Astrocyte (in vitro differentiated cells and primary cell): ENCODE measurements around the gene CFAP141. TPM values are rescaled to one million over a fixed set of nuclear protein-coding genes. Genes with fewer than 3 reads are reported as not detected.
A peak's percentile ranks its signal among the peaks of the same experiment; 100 is the strongest.

Experiments
- DNase-seq: peaks from one replicate; pipeline ENCODE4 v3.0.0-alpha.2; 2010; ENCODE audit warnings: low read depth
- FAIRE-seq: peaks from 2 replicates; lab custom pipeline; 2011; peaks lifted over from hg19 to GRCh38; lab: Jason Lieb, UNC
- H2AFZ ChIP-seq: 2 replicates; pipeline ENCODE4 v1.6.0; 2012; ENCODE audit warnings: low read depth, low read length, inconsistent platforms
- H3K27ac ChIP-seq: 2 replicates; pipeline ENCODE4 v1.5.1; 2011; ENCODE audit warnings: low read depth, low read length, inconsistent platforms
- H3K27me3 ChIP-seq: 2 replicates; pipeline ENCODE4 v1.6.0; 2011; ENCODE audit warnings: low read length, inconsistent platforms; ENCODE audit not compliant: insufficient read depth
- H3K36me3 ChIP-seq: 2 replicates; pipeline ENCODE4 v1.5.1; 2011; ENCODE audit warnings: low read length, inconsistent platforms; ENCODE audit not compliant: insufficient read depth
- H3K4me1 ChIP-seq: 2 replicates; pipeline ENCODE4 v1.5.1; 2011; ENCODE audit warnings: low read length, inconsistent platforms; ENCODE audit not compliant: insufficient read depth
- H3K4me2 ChIP-seq: 2 replicates; pipeline ENCODE4 v1.6.0; 2012; ENCODE audit warnings: low read length, inconsistent platforms
- H3K4me3 ChIP-seq: 2 replicates; pipeline ENCODE4 v1.5.1; 2011; ENCODE audit warnings: low read depth, mild to moderate bottlenecking, low read length, inconsistent platforms; ENCODE audit not compliant: insufficient read depth
- H3K79me2 ChIP-seq: 2 replicates; pipeline ENCODE4 v1.6.0; 2012; ENCODE audit warnings: mild to moderate bottlenecking, low read length, inconsistent platforms; ENCODE audit not compliant: insufficient read depth
- H3K9ac ChIP-seq: 2 replicates; pipeline ENCODE4 v1.6.0; 2012; ENCODE audit warnings: mild to moderate bottlenecking, low read length, inconsistent platforms
- H3K9me3 ChIP-seq: 2 replicates; pipeline ENCODE4 v1.5.1; 2012; ENCODE audit warnings: low read depth, mild to moderate bottlenecking, low read length, inconsistent platforms; ENCODE audit not compliant: insufficient read depth
- H4K20me1 ChIP-seq: 2 replicates; pipeline ENCODE4 v1.6.0; 2012; ENCODE audit warnings: low read length, inconsistent platforms; ENCODE audit not compliant: insufficient read depth
- H3K27ac Mint-ChIP-seq: one replicate; pipeline ENCODE4 v1.8.0; 2021; ENCODE audit warnings: mild to moderate bottlenecking, mixed read lengths; ENCODE audit not compliant: unreplicated experiment
- H3K27me3 Mint-ChIP-seq: one replicate; pipeline ENCODE4 v1.8.0; 2021; ENCODE audit warnings: low read depth, mixed read lengths; ENCODE audit not compliant: unreplicated experiment
- H3K36me3 Mint-ChIP-seq: one replicate; pipeline ENCODE4 v1.8.0; 2021; ENCODE audit warnings: low read depth, mixed read lengths; ENCODE audit not compliant: unreplicated experiment
- H3K4me1 Mint-ChIP-seq: one replicate; pipeline ENCODE4 v1.8.0; 2021; ENCODE audit warnings: low read depth, mixed read lengths; ENCODE audit not compliant: unreplicated experiment
- H3K4me3 Mint-ChIP-seq: one replicate; pipeline ENCODE4 v1.8.0; 2021; ENCODE audit warnings: mild to moderate bottlenecking, moderate library complexity, mixed read lengths; ENCODE audit not compliant: unreplicated experiment
- H3K9me3 Mint-ChIP-seq: one replicate; pipeline ENCODE4 v1.8.0; 2021; ENCODE audit warnings: mild to moderate bottlenecking, mixed read lengths; ENCODE audit not compliant: unreplicated experiment
- EZH2 ChIP-seq: IDR thresholded peaks from 2 replicates; pipeline ENCODE4 v1.6.1; 2012; ENCODE audit warnings: mild to moderate bottlenecking, low read length, inconsistent platforms; ENCODE audit not compliant: insufficient read depth
- total RNA-seq: library from RNA; stranded (reverse); gene quantifications from 2 replicates; pipeline ENCODE4 v1.2.1, GENCODE V29; 2021
- TF ChIP-seq, protein P1 (sequence below): IDR thresholded peaks from 2 replicates; pipeline ENCODE4 v1.5.1; 2011; ENCODE audit warnings: low read depth, mild to moderate bottlenecking, inconsistent platforms, low read length, moderate library complexity; ENCODE audit not compliant: insufficient read depth

CFAP141 gene
- total RNA-seq, 1 donor from 2014 or later, result not detected

DNA sequence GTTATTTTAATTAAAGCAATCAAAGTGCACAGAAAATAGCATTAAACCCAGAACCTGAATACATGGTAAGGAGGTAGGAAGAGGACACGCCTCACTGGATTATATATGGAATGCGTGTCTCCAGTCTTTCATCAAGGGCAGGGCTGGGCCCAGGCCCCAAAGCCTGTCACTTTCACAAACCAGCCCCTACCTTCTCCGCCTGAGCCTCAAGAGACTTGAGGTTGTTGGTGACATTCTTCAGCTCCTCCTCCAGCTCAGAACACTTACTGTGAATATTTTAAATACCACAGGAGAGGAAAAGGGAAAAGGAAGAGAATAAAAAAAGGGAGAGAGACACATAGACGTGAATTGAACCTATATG, 34.9 kb downstream of the CFAP141 start:
- peaks cover 76% of the 10 kb centered on the region for H3K79me2 ChIP-seq
- Mint-ChIP-seq H3K4me1 (peaks cover 30% of the 10 kb centered on the region), H3K36me3 (peaks cover 42% of the 10 kb centered on the region), H3K9me3 (no peaks in the 10 kb centered on the region), H3K27me3 (no peaks in the 10 kb centered on the region), H3K4me3 (no peak overlapping the region), H3K27ac (peak overlapping the region; percentile 44)
- no peak overlapping the region for H3K4me3 ChIP-seq
- DNase-seq (no peak), FAIRE-seq (no peak)
- H3K27me3 ChIP-seq, result no peaks in the 10 kb centered on the region
- peaks cover 69% of the 10 kb centered on the region for H3K36me3 ChIP-seq
- TF ChIP-seq, protein P1, sequence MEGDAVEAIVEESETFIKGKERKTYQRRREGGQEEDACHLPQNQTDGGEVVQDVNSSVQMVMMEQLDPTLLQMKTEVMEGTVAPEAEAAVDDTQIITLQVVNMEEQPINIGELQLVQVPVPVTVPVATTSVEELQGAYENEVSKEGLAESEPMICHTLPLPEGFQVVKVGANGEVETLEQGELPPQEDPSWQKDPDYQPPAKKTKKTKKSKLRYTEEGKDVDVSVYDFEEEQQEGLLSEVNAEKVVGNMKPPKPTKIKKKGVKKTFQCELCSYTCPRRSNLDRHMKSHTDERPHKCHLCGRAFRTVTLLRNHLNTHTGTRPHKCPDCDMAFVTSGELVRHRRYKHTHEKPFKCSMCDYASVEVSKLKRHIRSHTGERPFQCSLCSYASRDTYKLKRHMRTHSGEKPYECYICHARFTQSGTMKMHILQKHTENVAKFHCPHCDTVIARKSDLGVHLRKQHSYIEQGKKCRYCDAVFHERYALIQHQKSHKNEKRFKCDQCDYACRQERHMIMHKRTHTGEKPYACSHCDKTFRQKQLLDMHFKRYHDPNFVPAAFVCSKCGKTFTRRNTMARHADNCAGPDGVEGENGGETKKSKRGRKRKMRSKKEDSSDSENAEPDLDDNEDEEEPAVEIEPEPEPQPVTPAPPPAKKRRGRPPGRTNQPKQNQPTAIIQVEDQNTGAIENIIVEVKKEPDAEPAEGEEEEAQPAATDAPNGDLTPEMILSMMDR, result no peak
- TF ChIP-seq EZH2, result no peak
- no peak overlapping the region for H2AFZ ChIP-seq
- no peaks in the 10 kb centered on the region for H3K4me1 ChIP-seq
- no peak overlapping the region for H3K4me2 ChIP-seq
- no peak overlapping the region for H3K27ac ChIP-seq
- no peaks in the 10 kb centered on the region for H3K9me3 ChIP-seq
- no peak overlapping the region for H3K9ac ChIP-seq
- H4K20me1 ChIP-seq, result peaks cover 97% of the 10 kb centered on the region

DNA sequence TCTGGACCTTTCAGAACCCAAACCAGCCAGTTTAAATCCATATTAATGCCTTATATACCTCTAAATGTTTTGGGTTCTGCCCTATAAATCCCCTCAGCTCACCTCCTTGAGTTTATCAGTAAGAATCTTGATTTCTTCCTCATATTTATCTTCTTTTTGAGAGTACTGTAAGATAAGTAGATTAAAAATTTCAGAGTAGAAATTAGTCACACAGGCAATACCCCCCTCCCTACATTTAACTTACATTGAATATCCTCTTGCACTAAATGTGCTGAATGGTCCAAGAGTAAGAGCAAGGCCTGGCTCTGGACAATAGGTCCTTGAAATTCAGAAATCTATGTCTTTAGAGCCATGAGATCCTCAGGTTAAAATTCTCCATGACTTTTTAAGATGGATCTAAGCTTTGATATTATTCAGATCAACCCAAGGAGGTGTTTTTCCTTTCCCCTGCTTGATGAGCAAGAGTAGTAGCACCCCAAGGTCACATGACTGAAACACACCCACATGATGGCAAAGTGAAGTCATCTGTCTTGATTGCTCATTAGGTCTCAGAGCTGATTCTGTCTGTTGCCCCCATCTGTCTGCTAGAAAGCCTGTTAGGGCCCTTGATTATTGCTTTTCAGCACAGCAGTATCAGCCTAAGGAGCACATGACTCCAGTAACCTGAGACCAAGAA, 35.4 kb downstream of the CFAP141 start:
- H3K4me1 ChIP-seq, result no peaks in the 10 kb centered on the region
- DNase-seq (no peak), FAIRE-seq (no peak)
- TF ChIP-seq, protein P1, result no peak
- TF ChIP-seq EZH2, result no peak
- Mint-ChIP-seq H3K27ac (peak overlapping the region; percentile 44), H3K27me3 (no peaks in the 10 kb centered on the region), H3K36me3 (peaks cover 45% of the 10 kb centered on the region), H3K4me1 (peaks cover 25% of the 10 kb centered on the region), H3K9me3 (no peaks in the 10 kb centered on the region), H3K4me3 (peak overlapping the region; percentile 40)
- H3K27me3 ChIP-seq, result no peaks in the 10 kb centered on the region
- no peak overlapping the region for H2AFZ ChIP-seq
- no peak overlapping the region for H3K27ac ChIP-seq
- H3K4me2 ChIP-seq, result no peak overlapping the region
- no peaks in the 10 kb centered on the region for H3K9me3 ChIP-seq
- H3K79me2 ChIP-seq, result peaks cover 76% of the 10 kb centered on the region
- peaks cover 97% of the 10 kb centered on the region for H4K20me1 ChIP-seq
- no peak overlapping the region for H3K9ac ChIP-seq
- H3K36me3 ChIP-seq, result peaks cover 72% of the 10 kb centered on the region
- H3K4me3 ChIP-seq, result no peak overlapping the region

DNA sequence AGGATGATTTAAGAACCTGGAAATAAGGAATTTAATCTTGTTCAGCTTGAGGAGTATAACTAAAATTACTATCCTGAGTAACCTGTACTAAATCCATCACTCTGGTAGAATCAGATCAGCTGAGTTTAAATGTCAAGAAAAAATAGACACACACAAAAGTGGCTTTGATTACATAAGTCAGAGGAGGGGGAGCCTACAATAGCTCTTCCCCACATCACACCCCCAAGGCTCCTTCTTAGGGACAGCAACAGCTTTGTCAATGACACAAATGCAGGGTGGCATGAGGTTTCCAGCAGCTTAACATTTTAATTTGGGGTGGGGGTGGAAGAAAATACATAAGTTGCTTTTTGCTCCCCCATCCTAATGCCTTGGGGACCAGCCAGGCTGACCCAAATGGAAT, 38.7 kb downstream of the CFAP141 start:
- no peaks in the 10 kb centered on the region for H3K27me3 Mint-ChIP-seq

More for the DNA sequence above, 38.7 kb downstream of the CFAP141 start:
- peaks cover 49% of the 10 kb centered on the region for H3K36me3 Mint-ChIP-seq
- H4K20me1 ChIP-seq, result peaks cover 97% of the 10 kb centered on the region
- H3K4me1 ChIP-seq, result no peaks in the 10 kb centered on the region
- H3K4me3 Mint-ChIP-seq, result no peak overlapping the region
- H2AFZ ChIP-seq, result no peak overlapping the region
- TF ChIP-seq, protein P1, result no peak
- TF ChIP-seq EZH2, result no peak
- no peak overlapping the region for H3K27ac ChIP-seq
- H3K9me3 ChIP-seq, result no peaks in the 10 kb centered on the region
- no peaks in the 10 kb centered on the region for H3K9me3 Mint-ChIP-seq
- no peaks in the 10 kb centered on the region for H3K27me3 ChIP-seq
- no peak overlapping the region for H3K4me2 ChIP-seq
- peak overlapping the region; percentile 78 for H3K27ac Mint-ChIP-seq
- H3K79me2 ChIP-seq, result peaks cover 79% of the 10 kb centered on the region
- H3K9ac ChIP-seq, result no peak overlapping the region
- peaks cover 87% of the 10 kb centered on the region for H3K36me3 ChIP-seq
- no peak overlapping the region for H3K4me3 ChIP-seq
- DNase-seq (no peak), FAIRE-seq (no peak)
- H3K4me1 Mint-ChIP-seq, result peaks cover 21% of the 10 kb centered on the region
